GM23338 (cell line): ENCODE data around the gene SHANK1. TPM values are rescaled to one million over a fixed set of nuclear protein-coding genes. Genes with fewer than 3 reads are reported as not detected.

Experiments
- ATAC-seq: fragments of 200-7000 bp; cut with Tn5 transposase; 3 replicates; pipeline ENCODE4 v1.9.1; 2020
- DNase-seq: peaks from one replicate; pipeline ENCODE4 v3.0.0-alpha.2; 2015; ENCODE audit warnings: low spot score
- H2AFZ ChIP-seq: fragments of 200-600 bp; sonication (generic); 2 replicates; pipeline ENCODE4 v1.8.0; 2016; ENCODE audit warnings: antibody characterized with exemption, mild to moderate bottlenecking, moderate library complexity
- H3F3A ChIP-seq: fragments of 200-600 bp; sonication (generic); replicated peaks from 2 replicates; pipeline ENCODE4 v1.8.0; 2017; ENCODE audit warnings: antibody characterized with exemption, mixed run types, low read depth
- H3K27ac ChIP-seq: fragments of 200-600 bp; sonication (generic); 2 replicates; pipeline ENCODE4 v1.6.1; 2016; ENCODE audit warnings: low read depth
- H3K27me3 ChIP-seq: fragments of 200-600 bp; sonication (generic); 2 replicates; pipeline ENCODE4 v1.8.0; 2016; ENCODE audit warnings: mild to moderate bottlenecking, mixed run types, moderate library complexity; ENCODE audit not compliant: insufficient read depth
- H3K36me3 ChIP-seq: fragments of 200-600 bp; sonication (generic); 2 replicates; pipeline ENCODE4 v1.8.0; 2016; ENCODE audit warnings: mild to moderate bottlenecking; ENCODE audit not compliant: insufficient read depth
- H3K4me1 ChIP-seq: fragments of 200-600 bp; sonication (generic); 2 replicates; pipeline ENCODE4 v1.8.0; 2016; ENCODE audit warnings: mild to moderate bottlenecking, moderate library complexity; ENCODE audit not compliant: insufficient read depth
- H3K4me2 ChIP-seq: fragments of 200-600 bp; sonication (generic); 2 replicates; pipeline ENCODE4 v1.7.1; 2017; ENCODE audit warnings: mixed run types
- H3K4me3 ChIP-seq: fragments of 200-600 bp; sonication (generic); 2 replicates; pipeline ENCODE4 v1.6.1; 2016; ENCODE audit warnings: mixed run types
- H3K79me2 ChIP-seq: fragments of 200-600 bp; sonication (generic); replicated peaks from 2 replicates; pipeline ENCODE4 v1.8.0; 2017; ENCODE audit warnings: mild to moderate bottlenecking; ENCODE audit not compliant: insufficient read depth
- H3K9me2 ChIP-seq: fragments of 200-600 bp; sonication (generic); 2 replicates; pipeline ENCODE4 v1.8.0; 2017; ENCODE audit not compliant: insufficient read depth
- H4K20me1 ChIP-seq: fragments of 200-600 bp; sonication (generic); replicated peaks from 2 replicates; pipeline ENCODE4 v1.8.0; 2017; ENCODE audit warnings: mild to moderate bottlenecking; ENCODE audit not compliant: insufficient read depth
- H3K27ac Mint-ChIP-seq: 2 replicates; pipeline ENCODE4 v1.8.0; 2020; ENCODE audit warnings: inconsistent platforms, mild to moderate bottlenecking, moderate library complexity, mixed read lengths
- H3K27me3 Mint-ChIP-seq: 3 replicates; pipeline ENCODE4 v1.8.0; 2022; ENCODE audit warnings: low read depth, mild to moderate bottlenecking, moderate library complexity, mixed read lengths, inconsistent platforms; ENCODE audit not compliant: insufficient read depth, poor library complexity
- H3K36me3 Mint-ChIP-seq: 3 replicates; pipeline ENCODE4 v1.8.0; 2021; ENCODE audit warnings: low read depth, mild to moderate bottlenecking, inconsistent platforms, moderate library complexity, mixed read lengths
- H3K4me1 Mint-ChIP-seq: 3 replicates; pipeline ENCODE4 v1.8.0; 2020; ENCODE audit warnings: mild to moderate bottlenecking, inconsistent platforms, mixed read lengths
- H3K4me3 Mint-ChIP-seq: 3 replicates; pipeline ENCODE4 v1.8.0; 2021; ENCODE audit warnings: moderate library complexity, mild to moderate bottlenecking, inconsistent platforms, mixed read lengths
- H3K9me3 Mint-ChIP-seq: 3 replicates; pipeline ENCODE4 v1.8.0; 2020; ENCODE audit warnings: moderate library complexity, mild to moderate bottlenecking, inconsistent platforms, mixed read lengths
- CREB1 ChIP-seq: fragments of 250-450 bp; sonication (Bioruptor Pico); IDR thresholded peaks from 2 replicates; pipeline ENCODE4 v1.5.0; 2020; ENCODE audit warnings: low read depth, mild to moderate bottlenecking, moderate library complexity
- EZH2phosphoT487 ChIP-seq: fragments of 200-600 bp; sonication (generic); IDR thresholded peaks from one replicate; pipeline ENCODE4 v1.8.1; 2018; ENCODE audit warnings: antibody characterized with exemption; ENCODE audit not compliant: unreplicated experiment
- JUNB ChIP-seq: IDR thresholded peaks from one replicate; pipeline ENCODE4 v1.6.1; 2016; ENCODE audit warnings: antibody characterized with exemption; ENCODE audit not compliant: unreplicated experiment
- NANOG ChIP-seq: IDR thresholded peaks from 2 replicates; pipeline ENCODE4 v1.6.1; 2016; ENCODE audit warnings: antibody characterized with exemption, borderline replicate concordance
- STAT1 ChIP-seq: IDR thresholded peaks from one replicate; pipeline ENCODE4 v1.6.1; 2016; ENCODE audit warnings: antibody characterized with exemption; ENCODE audit not compliant: unreplicated experiment
- ZNF114 ChIP-seq: fragments of 250-450 bp; sonication (Bioruptor Pico); IDR thresholded peaks from 2 replicates; pipeline ENCODE4 v1.5.0; 2020; ENCODE audit warnings: mild to moderate bottlenecking, moderate library complexity
- polyA plus RNA-seq: library from polyadenylated mRNA; unstranded; fragments of >200 nt; fragmentation: Nextera tagmentation; extraction: Ambion mirVana; gene quantifications from 2 replicates; pipeline ENCODE4 v1.2.1, GENCODE V29; 2016
- total RNA-seq: library from RNA; depleted of rRNA; stranded (reverse); fragments of >200 nt; shearing (Covaris generic); gene quantifications from 2 replicates; pipeline ENCODE4 v1.2.3, GENCODE V29; 2014
- TF ChIP-seq, protein P1 (sequence below): IDR thresholded peaks from one replicate; pipeline ENCODE4 v1.6.1; 2018; ENCODE audit warnings: antibody characterized with exemption; ENCODE audit not compliant: unreplicated experiment
- TF ChIP-seq, protein P2 (sequence below): IDR thresholded peaks from 2 replicates; pipeline ENCODE4 v1.6.1; 2016; ENCODE audit warnings: antibody characterized with exemption
- TF ChIP-seq, protein P3 (sequence below), 2 experiments: fragments of 200-600 bp in 1 of 2; sonication (generic) in 1 of 2; conservative IDR thresholded peaks; 2 replicates each; pipeline versions ENCODE4 v1.5.1 to v1.6.1; 2016 to 2017; ENCODE audit warnings: antibody characterized with exemption in 2 of 2, low read depth in 2 of 2, mild to moderate bottlenecking in 2 of 2, moderate library complexity in 1 of 2

SHANK1 gene
- total and polyA plus RNA-seq, 2 experiments from 2014 or later: 0.23 to 4.1 TPM

DNA sequence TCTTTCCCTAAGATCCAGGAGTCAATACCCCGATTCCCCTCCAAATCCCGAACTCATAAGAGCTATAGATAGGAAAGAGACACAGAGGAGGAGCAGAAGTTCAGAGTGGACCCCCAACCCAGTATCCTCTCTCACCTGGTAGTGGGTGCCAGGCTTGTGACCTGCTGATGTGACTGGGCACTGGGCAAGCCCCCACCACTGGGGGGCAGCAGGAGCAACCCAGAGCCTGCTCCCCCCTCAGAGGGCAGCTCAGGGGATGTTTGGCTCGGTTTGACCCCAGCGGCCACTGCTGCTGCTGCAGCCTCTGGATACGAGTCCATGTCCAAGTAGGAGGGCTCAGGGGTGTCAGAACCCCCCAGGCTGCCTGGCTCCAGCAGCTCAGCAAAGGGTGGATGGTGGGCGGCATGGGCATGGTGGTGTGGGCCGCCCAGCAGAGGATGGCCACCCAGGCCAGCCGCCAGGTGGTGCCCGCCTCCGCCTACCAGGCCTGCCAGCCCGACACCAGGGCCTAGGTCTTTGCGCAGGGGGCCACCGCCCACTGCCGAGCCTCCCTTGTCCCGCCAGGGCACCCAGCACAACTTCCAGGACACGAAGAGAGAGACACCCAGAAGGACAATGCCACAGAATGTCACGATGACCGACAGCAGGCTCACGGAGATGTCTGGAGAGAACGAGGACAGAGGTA, 87.3 kb downstream of the SHANK1 start:
- TF ChIP-seq, protein P1, sequence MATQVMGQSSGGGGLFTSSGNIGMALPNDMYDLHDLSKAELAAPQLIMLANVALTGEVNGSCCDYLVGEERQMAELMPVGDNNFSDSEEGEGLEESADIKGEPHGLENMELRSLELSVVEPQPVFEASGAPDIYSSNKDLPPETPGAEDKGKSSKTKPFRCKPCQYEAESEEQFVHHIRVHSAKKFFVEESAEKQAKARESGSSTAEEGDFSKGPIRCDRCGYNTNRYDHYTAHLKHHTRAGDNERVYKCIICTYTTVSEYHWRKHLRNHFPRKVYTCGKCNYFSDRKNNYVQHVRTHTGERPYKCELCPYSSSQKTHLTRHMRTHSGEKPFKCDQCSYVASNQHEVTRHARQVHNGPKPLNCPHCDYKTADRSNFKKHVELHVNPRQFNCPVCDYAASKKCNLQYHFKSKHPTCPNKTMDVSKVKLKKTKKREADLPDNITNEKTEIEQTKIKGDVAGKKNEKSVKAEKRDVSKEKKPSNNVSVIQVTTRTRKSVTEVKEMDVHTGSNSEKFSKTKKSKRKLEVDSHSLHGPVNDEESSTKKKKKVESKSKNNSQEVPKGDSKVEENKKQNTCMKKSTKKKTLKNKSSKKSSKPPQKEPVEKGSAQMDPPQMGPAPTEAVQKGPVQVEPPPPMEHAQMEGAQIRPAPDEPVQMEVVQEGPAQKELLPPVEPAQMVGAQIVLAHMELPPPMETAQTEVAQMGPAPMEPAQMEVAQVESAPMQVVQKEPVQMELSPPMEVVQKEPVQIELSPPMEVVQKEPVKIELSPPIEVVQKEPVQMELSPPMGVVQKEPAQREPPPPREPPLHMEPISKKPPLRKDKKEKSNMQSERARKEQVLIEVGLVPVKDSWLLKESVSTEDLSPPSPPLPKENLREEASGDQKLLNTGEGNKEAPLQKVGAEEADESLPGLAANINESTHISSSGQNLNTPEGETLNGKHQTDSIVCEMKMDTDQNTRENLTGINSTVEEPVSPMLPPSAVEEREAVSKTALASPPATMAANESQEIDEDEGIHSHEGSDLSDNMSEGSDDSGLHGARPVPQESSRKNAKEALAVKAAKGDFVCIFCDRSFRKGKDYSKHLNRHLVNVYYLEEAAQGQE: no peak
- TF ChIP-seq, protein P2, sequence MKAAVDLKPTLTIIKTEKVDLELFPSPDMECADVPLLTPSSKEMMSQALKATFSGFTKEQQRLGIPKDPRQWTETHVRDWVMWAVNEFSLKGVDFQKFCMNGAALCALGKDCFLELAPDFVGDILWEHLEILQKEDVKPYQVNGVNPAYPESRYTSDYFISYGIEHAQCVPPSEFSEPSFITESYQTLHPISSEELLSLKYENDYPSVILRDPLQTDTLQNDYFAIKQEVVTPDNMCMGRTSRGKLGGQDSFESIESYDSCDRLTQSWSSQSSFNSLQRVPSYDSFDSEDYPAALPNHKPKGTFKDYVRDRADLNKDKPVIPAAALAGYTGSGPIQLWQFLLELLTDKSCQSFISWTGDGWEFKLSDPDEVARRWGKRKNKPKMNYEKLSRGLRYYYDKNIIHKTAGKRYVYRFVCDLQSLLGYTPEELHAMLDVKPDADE: no peak
- TF ChIP-seq JUNB: no peak
- TF ChIP-seq, protein P3, sequence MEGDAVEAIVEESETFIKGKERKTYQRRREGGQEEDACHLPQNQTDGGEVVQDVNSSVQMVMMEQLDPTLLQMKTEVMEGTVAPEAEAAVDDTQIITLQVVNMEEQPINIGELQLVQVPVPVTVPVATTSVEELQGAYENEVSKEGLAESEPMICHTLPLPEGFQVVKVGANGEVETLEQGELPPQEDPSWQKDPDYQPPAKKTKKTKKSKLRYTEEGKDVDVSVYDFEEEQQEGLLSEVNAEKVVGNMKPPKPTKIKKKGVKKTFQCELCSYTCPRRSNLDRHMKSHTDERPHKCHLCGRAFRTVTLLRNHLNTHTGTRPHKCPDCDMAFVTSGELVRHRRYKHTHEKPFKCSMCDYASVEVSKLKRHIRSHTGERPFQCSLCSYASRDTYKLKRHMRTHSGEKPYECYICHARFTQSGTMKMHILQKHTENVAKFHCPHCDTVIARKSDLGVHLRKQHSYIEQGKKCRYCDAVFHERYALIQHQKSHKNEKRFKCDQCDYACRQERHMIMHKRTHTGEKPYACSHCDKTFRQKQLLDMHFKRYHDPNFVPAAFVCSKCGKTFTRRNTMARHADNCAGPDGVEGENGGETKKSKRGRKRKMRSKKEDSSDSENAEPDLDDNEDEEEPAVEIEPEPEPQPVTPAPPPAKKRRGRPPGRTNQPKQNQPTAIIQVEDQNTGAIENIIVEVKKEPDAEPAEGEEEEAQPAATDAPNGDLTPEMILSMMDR (conservative IDR thresholded peaks at IDR 0.05; ENCODE audit: low read depth in 2 of 2): peak; percentile 49 to 56
- DNase-seq: peak; percentile 38
- no peak overlapping the region for H3K27ac Mint-ChIP-seq
- Histone ChIP-seq H3K9me2 (no peaks in the 10 kb centered on the region), H4K20me1 (no peaks in the 10 kb centered on the region), H3K79me2 (no peaks in the 10 kb centered on the region), H2AFZ (no peak overlapping the region), H3K36me3 (peaks cover 8% of the 10 kb centered on the region; the same call in 1 of the 2 replicates), H3K4me2 (no peak overlapping the region), H3F3A (no peaks in the 10 kb centered on the region), H3K27ac (no peak overlapping the region), H3K4me3 (no peak overlapping the region), H3K27me3 (no peaks in the 10 kb centered on the region), H3K4me1 (no peaks in the 10 kb centered on the region)
- ATAC-seq: no peak
- H3K9me3 Mint-ChIP-seq: peaks cover 96% of the 10 kb centered on the region
- H3K4me1 Mint-ChIP-seq: no peaks in the 10 kb centered on the region
- peaks cover 45% of the 10 kb centered on the region for H3K36me3 Mint-ChIP-seq
- peaks cover 22% of the 10 kb centered on the region for H3K27me3 Mint-ChIP-seq
- H3K4me3 Mint-ChIP-seq: no peak overlapping the region

DNA sequence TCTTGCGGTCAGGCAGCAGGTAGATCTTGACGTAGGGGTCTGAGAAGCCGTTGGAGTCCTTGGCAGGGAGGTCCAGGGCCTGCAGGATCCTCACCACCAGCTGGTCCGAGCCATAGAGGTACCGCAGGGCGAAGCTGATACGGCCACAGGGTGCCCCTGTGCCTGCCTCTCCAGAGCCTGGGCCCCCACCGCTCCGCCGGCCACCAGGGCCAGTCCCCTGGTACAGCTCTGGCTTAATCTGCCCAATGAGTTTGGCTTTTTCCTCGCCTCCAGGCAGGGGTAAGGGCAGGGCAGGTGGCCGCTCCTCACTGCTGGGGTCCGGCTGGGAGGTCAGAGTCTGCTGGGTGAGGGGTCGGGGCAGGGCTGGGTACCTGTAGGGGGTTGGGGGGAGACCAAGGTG, 89.8 kb downstream of the SHANK1 start:
- H3K9me3 Mint-ChIP-seq: peaks cover 94% of the 10 kb centered on the region
- H3K4me3 Mint-ChIP-seq: no peak overlapping the region
- H3K4me1 ChIP-seq: no peaks in the 10 kb centered on the region
- ATAC-seq: no peak
- H3K9me2 ChIP-seq: no peaks in the 10 kb centered on the region
- peaks cover 37% of the 10 kb centered on the region for H3K36me3 Mint-ChIP-seq
- no peak overlapping the region for H3K27ac ChIP-seq
- no peaks in the 10 kb centered on the region for H3K27me3 ChIP-seq
- no peak overlapping the region for H3K27ac Mint-ChIP-seq
- H4K20me1 ChIP-seq: no peaks in the 10 kb centered on the region
- peaks cover 8% of the 10 kb centered on the region; the same call in 1 of the 2 replicates for H3K36me3 ChIP-seq
- peaks cover 20% of the 10 kb centered on the region for H3K27me3 Mint-ChIP-seq
- H3K79me2 ChIP-seq: no peaks in the 10 kb centered on the region
- no peak for DNase-seq
- H3F3A ChIP-seq: no peaks in the 10 kb centered on the region
- no peaks in the 10 kb centered on the region for H3K4me1 Mint-ChIP-seq
- no peak overlapping the region for H3K4me3 ChIP-seq
- no peak overlapping the region for H3K4me2 ChIP-seq
- no peak overlapping the region for H2AFZ ChIP-seq
- TF ChIP-seq, protein P3 (conservative IDR thresholded peaks at IDR 0.05; ENCODE audit: low read depth in 2 of 2): no peak
- TF ChIP-seq ZNF114 (CRISPR knock-in tag): no peak
- TF ChIP-seq NANOG: no peak
- no peak for TF ChIP-seq STAT1
- no peak for TF ChIP-seq JUNB
- TF ChIP-seq CREB1 (CRISPR knock-in tag): no peak
- TF ChIP-seq, protein P1: no peak
- TF ChIP-seq EZH2phosphoT487: no peak
- TF ChIP-seq, protein P2: no peak
